Neural crest cell (in vitro differentiated cells): Measurements from ENCODE around the gene CREB3L1. TPM values are rescaled to one million over a fixed set of nuclear protein-coding genes. Genes with fewer than 3 reads are reported as not detected.

Source experiments
- DNase-seq: peaks from one replicate; pipeline ENCODE4 v3.0.0; 2021; ENCODE audit warnings: low read depth, mixed read lengths, low spot score
- H3K27ac Mint-ChIP-seq: one replicate; pipeline ENCODE4 v1.8.0; 2021; ENCODE audit warnings: mild to moderate bottlenecking, mixed read lengths; ENCODE audit not compliant: unreplicated experiment
- H3K27me3 Mint-ChIP-seq: 2 replicates; pipeline ENCODE4 v1.8.0; 2021; ENCODE audit warnings: low read depth, mild to moderate bottlenecking, mixed read lengths
- H3K36me3 Mint-ChIP-seq: 2 replicates; pipeline ENCODE4 v1.8.0; 2021; ENCODE audit warnings: low read depth, mild to moderate bottlenecking, mixed read lengths
- H3K4me1 Mint-ChIP-seq: 2 replicates; pipeline ENCODE4 v1.8.0; 2021; ENCODE audit warnings: mixed read lengths
- H3K4me3 Mint-ChIP-seq: one replicate; pipeline ENCODE4 v1.8.0; 2021; ENCODE audit warnings: mild to moderate bottlenecking, mixed read lengths
- H3K9me3 Mint-ChIP-seq: 2 replicates; pipeline ENCODE4 v1.8.0; 2021; ENCODE audit warnings: mixed read lengths
- CTCF ChIP-seq: fragments of 200-600 bp; sonication (generic); conservative IDR thresholded peaks from 2 replicates; pipeline ENCODE4 v1.5.0; 2021; ENCODE audit warnings: antibody characterized with exemption, mild to moderate bottlenecking
- total RNA-seq: library from RNA; stranded (reverse); gene quantifications from 2 replicates; pipeline ENCODE4 v1.2.1, GENCODE V29; 2021

CREB3L1 gene
- total RNA-seq, 1 donor from 2014 or later, result 0.75 TPM

- Mint-ChIP-seq H3K36me3 (no peaks in the 10 kb centered on the region), H3K4me1 (peaks cover 46% of the 10 kb centered on the region), H3K27ac (peak overlapping the region; percentile 90), H3K4me3 (no peak overlapping the region), H3K9me3 (no peaks in the 10 kb centered on the region), H3K27me3 (no peaks in the 10 kb centered on the region)
- DNase-seq, result no peak
- no peak for TF ChIP-seq CTCF
These were observed 87.3 kb downstream of the CREB3L1 start for GRCh38 chr11:46364791-46365190.

- Mint-ChIP-seq H3K9me3 (no peaks in the 10 kb centered on the region), H3K4me3 (no peak overlapping the region), H3K4me1 (peaks cover 46% of the 10 kb centered on the region), H3K36me3 (no peaks in the 10 kb centered on the region), H3K27me3 (no peaks in the 10 kb centered on the region), H3K27ac (no peak overlapping the region)
- no peak for TF ChIP-seq CTCF
- no peak for DNase-seq
These were observed 88.8 kb downstream of the CREB3L1 start for GRCh38 chr11:46366260-46366659.

GRCh38 chr11:46366661-46367161 is 89.2 kb downstream of the CREB3L1 start:
- Mint-ChIP-seq H3K4me1 (peaks cover 45% of the 10 kb centered on the region), H3K9me3 (no peaks in the 10 kb centered on the region), H3K36me3 (no peaks in the 10 kb centered on the region), H3K27me3 (no peaks in the 10 kb centered on the region), H3K27ac (no peak overlapping the region), H3K4me3 (no peak overlapping the region)
- TF ChIP-seq CTCF, result no peak
- DNase-seq, result no peak

- peak; percentile 85 for TF ChIP-seq CTCF
- peaks cover 44% of the 10 kb centered on the region for H3K4me1 Mint-ChIP-seq
- no peaks in the 10 kb centered on the region for H3K36me3 Mint-ChIP-seq
- no peaks in the 10 kb centered on the region for H3K27me3 Mint-ChIP-seq
- H3K4me3 Mint-ChIP-seq, result no peak overlapping the region
- peak; percentile 80 for DNase-seq
- no peaks in the 10 kb centered on the region for H3K9me3 Mint-ChIP-seq
- no peak overlapping the region for H3K27ac Mint-ChIP-seq
These were observed 89.9 kb downstream of the CREB3L1 start for GRCh38 chr11:46367244-46367915.

GRCh38 chr11:46367916-46368267 is 90.4 kb downstream of the CREB3L1 start:
- no peaks in the 10 kb centered on the region for H3K36me3 Mint-ChIP-seq
- no peak overlapping the region for H3K27ac Mint-ChIP-seq
- no peak for DNase-seq

More at GRCh38 chr11:46367916-46368267, 90.4 kb downstream of the CREB3L1 start:
- TF ChIP-seq CTCF, result peak; percentile 15
- Mint-ChIP-seq H3K4me1 (peaks cover 39% of the 10 kb centered on the region), H3K4me3 (no peak overlapping the region), H3K9me3 (no peaks in the 10 kb centered on the region), H3K27me3 (no peaks in the 10 kb centered on the region)
